ENCODE results near the gene EPS8L1.
A peak's percentile ranks its signal among the peaks of the same experiment; 100 is the strongest.
"Not testable (repeated sequence)": the region's sequence is repeated elsewhere in the genome, so short reads cannot be mapped to it uniquely, and the experiment has no call there.

EPS8L1 gene

DNA sequence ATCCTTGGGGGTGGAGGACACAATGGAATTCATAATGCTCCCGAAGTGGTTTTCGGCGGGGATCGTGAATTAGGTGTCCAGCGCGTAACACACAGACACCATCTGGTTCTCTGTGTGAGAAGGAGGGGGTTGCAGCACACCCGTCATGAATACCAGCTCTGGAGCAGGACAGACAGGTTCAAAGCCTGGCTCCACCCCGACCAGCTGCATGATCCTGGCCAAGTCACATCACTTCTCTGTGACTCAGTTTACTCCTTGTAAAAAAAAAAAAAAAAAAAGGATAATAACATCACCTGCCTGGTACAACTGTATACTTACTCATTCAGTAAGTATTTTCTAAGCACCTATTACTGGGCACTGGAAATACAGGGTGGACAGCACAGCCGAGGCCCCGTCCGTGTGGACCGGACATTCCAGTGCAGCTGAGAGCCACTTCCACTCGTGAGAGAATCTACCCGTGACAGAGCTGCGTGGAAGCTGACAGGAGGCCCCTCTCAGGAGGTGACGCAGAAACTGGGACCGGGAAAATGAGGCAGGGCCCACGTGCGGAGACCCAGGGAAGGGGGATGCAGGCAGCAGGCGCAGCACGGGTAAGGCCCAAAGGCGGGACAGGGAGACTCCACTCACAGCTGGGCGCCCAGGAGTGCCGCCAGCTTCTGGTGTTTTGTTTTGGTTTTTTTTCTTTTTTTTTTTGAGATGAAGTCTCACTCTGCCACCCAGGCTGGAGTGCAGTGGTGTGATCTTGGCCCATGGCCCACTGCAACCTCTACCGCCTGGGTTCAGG, 24.7 kb upstream of the EPS8L1 start:
- DNase-seq: no peak

GRCh38 chr19:55053735-55054134, 21.9 kb upstream of the EPS8L1 start:
- no peak for DNase-seq

DNA sequence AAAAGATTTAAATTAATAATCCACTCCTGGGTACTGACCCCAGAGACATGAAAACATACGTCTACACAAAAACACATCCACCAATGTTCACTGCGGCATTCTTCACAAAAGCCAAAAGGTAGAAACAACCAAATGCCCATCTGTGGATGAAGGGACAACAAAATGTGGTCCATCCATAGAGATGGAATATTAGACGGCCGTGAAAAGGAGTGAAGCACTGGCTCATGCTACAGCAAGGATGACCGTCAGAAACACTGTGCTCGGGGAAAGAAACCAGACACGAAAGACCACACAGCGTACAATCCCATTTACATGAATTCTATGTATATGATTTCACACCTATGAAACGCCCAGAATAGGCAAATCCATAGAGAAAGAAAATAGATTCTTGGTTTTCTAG, 18.8 kb upstream of the EPS8L1 start:
- DNase-seq: no peak

GRCh38 chr19:55058781-55059610, 16.7 kb upstream of the EPS8L1 start:
- DNase-seq: no peak

GRCh38 chr19:55060287-55060686, 15.4 kb upstream of the EPS8L1 start:
- DNase-seq: not testable (repeated sequence)

- peak; percentile 87 to 88 for DNase-seq
These were observed 12.8 kb upstream of the EPS8L1 start, which contains the start of gene RDH13 for GRCh38 chr19:55062735-55063491. RDH13 (minus strand) TSS chr19:55063148; CDS start chr19:55063032, 116 bp downstream.

- no peak for DNase-seq
These were observed 12.2 kb upstream of the EPS8L1 start for GRCh38 chr19:55063492-55063843.

DNA sequence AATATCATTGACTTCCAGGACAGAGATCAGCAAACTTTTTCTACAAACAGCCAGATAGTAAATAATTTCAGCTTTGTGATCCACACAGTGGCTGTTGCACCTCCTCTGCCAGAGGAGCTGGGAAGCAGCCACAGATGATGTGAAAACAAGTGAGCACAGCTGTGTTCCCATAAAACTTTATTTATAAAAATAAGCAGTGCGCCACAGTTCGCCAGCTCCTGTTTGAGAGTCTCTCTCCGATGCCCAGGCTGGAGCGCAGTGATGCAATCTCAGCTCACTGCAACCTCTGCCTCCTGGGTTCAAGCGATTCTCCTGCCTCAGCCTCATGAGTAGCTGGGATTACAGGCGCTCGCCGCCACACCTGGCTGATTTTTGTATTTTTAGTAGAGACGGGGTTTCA, 10.2 kb upstream of the EPS8L1 start:
- not testable (repeated sequence) for DNase-seq

DNA sequence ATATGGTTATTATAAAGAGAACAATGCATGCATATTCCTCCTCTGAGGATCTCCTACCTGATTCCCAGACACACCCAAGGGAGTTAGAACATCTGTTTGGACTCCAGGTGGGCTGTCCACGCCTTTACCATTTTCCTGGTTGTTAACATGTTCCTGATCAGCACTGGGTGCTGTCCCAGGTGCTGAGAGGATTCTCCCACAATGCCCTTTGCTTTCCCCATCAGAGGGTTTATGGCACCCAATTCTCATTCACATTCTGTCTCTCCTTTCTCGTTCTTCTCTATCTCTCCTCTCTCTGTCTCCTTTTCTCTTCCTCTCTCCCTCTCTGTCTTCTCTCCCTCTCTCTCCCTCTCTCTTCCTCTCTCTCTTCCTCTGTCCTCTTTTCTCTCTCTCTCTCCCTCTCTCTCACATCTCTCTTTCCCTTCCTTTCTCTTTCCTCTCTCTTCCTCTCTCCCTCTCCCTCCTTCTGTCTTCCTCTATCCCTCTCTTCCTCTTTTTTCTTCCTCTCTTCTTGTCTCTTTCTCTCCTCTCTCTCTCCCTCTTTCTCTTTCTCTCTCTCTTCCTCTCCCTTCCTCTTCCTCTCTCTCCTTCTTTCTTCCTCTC, 9.5 kb upstream of the EPS8L1 start:
- no peak for DNase-seq

DNA sequence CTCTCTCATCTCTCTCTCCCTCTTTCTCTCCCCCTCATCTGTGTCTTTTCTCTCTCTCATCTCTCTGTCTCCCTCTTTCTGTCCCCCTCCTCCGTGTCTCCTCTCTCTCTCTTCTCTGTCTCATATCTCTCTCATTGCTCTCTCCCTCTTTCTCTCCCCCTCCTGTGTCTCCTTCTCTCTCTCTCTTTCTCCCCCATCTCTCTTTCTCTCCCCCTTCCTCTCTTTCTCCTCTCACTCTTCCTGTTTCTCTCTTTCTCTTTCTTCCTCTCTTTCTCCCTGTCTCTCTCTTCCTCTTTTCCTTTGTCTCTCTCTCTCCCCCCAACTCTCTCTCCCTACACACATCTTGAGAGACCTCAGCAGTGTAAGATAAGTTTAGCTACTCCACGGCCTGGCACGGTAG, 7.8 kb upstream of the EPS8L1 start:
- DNase-seq: no peak

- DNase-seq: no peak
These were observed 6.5 kb upstream of the EPS8L1 start for GRCh38 chr19:55068950-55069864.

- no peak for DNase-seq
These were observed 5.8 kb upstream of the EPS8L1 start for GRCh38 chr19:55069865-55070197.

- DNase-seq: no peak
These were observed 5.1 kb upstream of the EPS8L1 start for GRCh38 chr19:55070466-55071128.

- no peak for DNase-seq
These were observed 4.6 kb upstream of the EPS8L1 start for GRCh38 chr19:55071129-55071502.

DNA sequence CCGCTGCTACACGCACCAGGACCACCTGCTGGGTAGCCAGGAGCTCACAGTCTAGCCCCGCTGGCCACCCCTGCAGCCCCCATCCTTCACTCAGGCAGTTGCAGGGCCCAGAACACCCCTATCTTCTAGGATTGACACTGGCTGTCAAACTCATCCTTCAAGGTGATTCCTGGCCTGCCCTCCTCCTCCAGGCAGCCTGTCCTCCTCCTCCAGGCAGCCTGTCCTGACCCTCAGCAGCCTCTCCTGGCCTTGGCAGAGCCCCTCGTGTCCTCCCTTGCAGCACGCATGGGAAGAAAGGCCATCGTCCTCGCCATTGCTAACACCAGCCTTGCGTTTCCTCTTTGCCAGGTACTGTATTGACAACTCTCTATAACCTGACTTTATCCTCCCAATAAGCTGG, 3.8 kb upstream of the EPS8L1 start:
- DNase-seq: no peak

DNA sequence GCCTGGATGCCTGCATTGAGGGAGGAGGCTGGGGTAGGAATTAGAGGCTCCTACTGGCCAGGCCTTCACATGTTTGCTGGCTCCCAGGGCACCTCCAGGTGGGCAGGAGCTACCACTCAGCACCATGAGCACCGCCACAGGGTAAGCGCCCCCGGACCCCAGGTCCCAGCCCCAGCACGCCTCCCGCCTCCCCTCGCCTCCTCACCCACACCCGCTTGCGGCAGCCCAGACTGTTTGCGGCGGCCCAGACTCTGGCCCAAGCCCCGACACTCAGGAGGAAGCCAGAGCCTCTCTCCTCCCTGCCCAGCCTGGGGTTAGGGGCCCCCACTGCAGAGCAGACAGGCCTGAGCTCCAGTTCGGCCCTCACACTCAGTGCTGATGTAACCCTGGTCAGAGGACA, 652 bp downstream of the EPS8L1 start:
- DNase-seq: no peak

DNA sequence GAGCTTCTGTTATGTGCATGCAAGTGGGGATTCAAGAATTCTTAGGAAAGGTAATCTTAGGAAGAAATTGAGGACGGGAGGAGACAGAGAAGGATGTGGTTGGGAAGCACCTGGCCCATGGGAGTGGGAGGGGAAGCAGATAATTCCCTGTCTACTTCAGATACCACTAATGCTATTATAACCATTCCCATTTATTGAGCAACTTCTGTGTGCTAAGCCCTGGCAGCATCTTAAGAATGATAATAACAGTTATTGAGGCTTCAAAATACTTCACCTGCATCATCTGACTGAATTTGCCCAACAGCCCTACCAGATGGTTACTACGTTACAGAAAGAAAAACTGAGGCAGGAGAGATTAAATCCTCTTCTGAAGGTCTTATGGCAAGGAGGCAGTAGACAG, 1.4 kb downstream of the EPS8L1 start:
- DNase-seq: no peak

GRCh38 chr19:55078996-55079395, 3.3 kb downstream of the EPS8L1 start:
- no peak for DNase-seq

DNA sequence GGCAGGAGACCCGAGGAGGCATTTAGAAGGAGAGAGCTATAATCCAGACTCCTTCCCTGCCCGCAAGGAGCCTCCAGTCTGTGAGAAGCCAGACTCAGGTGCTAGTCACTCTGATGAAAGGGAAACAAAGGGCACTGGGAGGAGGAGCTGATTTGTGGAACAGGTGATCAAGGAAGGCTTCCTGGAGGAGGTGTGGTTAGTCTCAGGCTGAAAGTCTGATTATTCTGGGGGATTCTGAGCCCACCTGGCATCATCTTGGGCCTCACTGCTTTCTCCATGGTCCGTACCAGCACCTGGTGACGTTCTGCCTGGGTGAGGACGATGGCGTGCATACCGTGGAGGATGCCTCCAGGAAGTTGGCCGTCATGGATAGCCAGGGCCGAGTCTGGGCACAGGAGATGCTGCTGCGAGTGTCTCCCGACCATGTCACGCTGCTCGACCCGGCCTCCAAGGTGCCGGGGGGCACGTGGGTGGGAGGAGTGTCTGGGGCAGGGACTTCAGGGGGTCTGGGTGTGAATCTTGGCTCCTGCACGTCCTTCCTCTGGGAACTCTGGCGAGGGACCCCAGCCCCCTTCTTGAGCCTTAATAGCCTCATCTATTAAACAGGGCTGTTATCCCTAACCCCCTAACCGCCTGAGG, 3.9 kb downstream of the EPS8L1 start:
- no peak for DNase-seq

- DNase-seq: no peak
These were observed 4.7 kb downstream of the EPS8L1 start for GRCh38 chr19:55080121-55080967.
